HL-60 (cell line): ENCODE measurements around the gene SLC22A4.

Source experiments
- DNase-seq, 2 experiments: peaks; one replicate each; pipeline ENCODE4 v3.0.0-alpha.2; 2010 to 2020; ENCODE audit warnings: low read depth in 1 of 2, low spot score in 1 of 2
- H3K27ac ChIP-seq: fragments of 250-450 bp; sonication (Bioruptor Pico); replicated peaks from 2 replicates; pipeline ENCODE4 v1.5.1; 2020; ENCODE audit warnings: mild to moderate bottlenecking, moderate library complexity
- H3K27me3 ChIP-seq: fragments of 250-450 bp; sonication (Bioruptor Pico); 2 replicates; pipeline ENCODE4 v1.5.1; 2021; ENCODE audit warnings: mild to moderate bottlenecking, moderate library complexity; ENCODE audit not compliant: insufficient read depth, poor library complexity, severe bottlenecking
- H3K4me3 ChIP-seq: replicated peaks from 2 replicates; pipeline ENCODE4 v1.5.1; 2011; ENCODE audit warnings: mild to moderate bottlenecking, control low read depth, low read length; ENCODE audit not compliant: insufficient read depth
- GABPA ChIP-seq: IDR thresholded peaks from 2 replicates; pipeline ENCODE4 v1.6.1; 2012; ENCODE audit warnings: low read depth
- POLR2AphosphoS5 ChIP-seq: IDR thresholded peaks from 2 replicates; pipeline ENCODE4 v1.6.1; 2012; ENCODE audit warnings: low read depth
- SPI1 ChIP-seq: IDR thresholded peaks from 2 replicates; pipeline ENCODE4 v1.6.1; 2012; ENCODE audit warnings: low read depth, mild to moderate bottlenecking, borderline replicate concordance
- TF ChIP-seq, protein P1 (sequence below): IDR thresholded peaks from 2 replicates; pipeline ENCODE4 v1.6.1; 2012; ENCODE audit warnings: low read depth; ENCODE audit not compliant: insufficient replicate concordance
- TF ChIP-seq, protein P2 (sequence below): IDR thresholded peaks from one replicate; pipeline ENCODE4 v1.5.1; 2011; ENCODE audit warnings: low read length, control low read depth, inconsistent platforms; ENCODE audit not compliant: insufficient read depth

The SLC22A4 gene

GRCh38 chr5:132256086-132256782, 38.0 kb upstream of the SLC22A4 start:
- DNase-seq, result no peak

DNA sequence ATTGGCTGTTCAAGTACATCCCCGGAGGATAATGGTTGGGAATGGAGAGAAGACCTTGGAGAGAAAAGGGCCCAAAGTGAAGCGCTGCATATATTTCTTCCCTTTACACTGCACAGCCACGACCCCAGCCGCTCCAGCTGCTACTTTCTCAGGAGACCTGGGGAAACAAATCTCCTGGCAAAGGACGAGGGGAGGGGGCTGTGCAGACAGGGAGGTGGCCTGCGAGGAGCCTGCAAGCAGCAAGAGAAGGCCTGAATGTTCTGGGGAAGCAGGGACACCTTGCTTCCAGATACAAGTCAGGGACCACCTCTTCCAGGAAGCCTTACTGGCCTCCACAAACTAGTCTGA, 37.4 kb upstream of the SLC22A4 start:
- no peak for DNase-seq

More at GRCh38 chr5:132256086-132256782, 38.0 kb upstream of the SLC22A4 start:
- H3K27me3 ChIP-seq, result no peaks in the 10 kb centered on the region
- H3K4me3 ChIP-seq, result no peak overlapping the region
- H3K27ac ChIP-seq, result no peak overlapping the region
- TF ChIP-seq, protein P1, sequence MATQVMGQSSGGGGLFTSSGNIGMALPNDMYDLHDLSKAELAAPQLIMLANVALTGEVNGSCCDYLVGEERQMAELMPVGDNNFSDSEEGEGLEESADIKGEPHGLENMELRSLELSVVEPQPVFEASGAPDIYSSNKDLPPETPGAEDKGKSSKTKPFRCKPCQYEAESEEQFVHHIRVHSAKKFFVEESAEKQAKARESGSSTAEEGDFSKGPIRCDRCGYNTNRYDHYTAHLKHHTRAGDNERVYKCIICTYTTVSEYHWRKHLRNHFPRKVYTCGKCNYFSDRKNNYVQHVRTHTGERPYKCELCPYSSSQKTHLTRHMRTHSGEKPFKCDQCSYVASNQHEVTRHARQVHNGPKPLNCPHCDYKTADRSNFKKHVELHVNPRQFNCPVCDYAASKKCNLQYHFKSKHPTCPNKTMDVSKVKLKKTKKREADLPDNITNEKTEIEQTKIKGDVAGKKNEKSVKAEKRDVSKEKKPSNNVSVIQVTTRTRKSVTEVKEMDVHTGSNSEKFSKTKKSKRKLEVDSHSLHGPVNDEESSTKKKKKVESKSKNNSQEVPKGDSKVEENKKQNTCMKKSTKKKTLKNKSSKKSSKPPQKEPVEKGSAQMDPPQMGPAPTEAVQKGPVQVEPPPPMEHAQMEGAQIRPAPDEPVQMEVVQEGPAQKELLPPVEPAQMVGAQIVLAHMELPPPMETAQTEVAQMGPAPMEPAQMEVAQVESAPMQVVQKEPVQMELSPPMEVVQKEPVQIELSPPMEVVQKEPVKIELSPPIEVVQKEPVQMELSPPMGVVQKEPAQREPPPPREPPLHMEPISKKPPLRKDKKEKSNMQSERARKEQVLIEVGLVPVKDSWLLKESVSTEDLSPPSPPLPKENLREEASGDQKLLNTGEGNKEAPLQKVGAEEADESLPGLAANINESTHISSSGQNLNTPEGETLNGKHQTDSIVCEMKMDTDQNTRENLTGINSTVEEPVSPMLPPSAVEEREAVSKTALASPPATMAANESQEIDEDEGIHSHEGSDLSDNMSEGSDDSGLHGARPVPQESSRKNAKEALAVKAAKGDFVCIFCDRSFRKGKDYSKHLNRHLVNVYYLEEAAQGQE, result no peak
- TF ChIP-seq GABPA (no peak), POLR2AphosphoS5 (no peak), SPI1 (no peak)
- TF ChIP-seq, protein P2, sequence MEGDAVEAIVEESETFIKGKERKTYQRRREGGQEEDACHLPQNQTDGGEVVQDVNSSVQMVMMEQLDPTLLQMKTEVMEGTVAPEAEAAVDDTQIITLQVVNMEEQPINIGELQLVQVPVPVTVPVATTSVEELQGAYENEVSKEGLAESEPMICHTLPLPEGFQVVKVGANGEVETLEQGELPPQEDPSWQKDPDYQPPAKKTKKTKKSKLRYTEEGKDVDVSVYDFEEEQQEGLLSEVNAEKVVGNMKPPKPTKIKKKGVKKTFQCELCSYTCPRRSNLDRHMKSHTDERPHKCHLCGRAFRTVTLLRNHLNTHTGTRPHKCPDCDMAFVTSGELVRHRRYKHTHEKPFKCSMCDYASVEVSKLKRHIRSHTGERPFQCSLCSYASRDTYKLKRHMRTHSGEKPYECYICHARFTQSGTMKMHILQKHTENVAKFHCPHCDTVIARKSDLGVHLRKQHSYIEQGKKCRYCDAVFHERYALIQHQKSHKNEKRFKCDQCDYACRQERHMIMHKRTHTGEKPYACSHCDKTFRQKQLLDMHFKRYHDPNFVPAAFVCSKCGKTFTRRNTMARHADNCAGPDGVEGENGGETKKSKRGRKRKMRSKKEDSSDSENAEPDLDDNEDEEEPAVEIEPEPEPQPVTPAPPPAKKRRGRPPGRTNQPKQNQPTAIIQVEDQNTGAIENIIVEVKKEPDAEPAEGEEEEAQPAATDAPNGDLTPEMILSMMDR, result no peak

DNA sequence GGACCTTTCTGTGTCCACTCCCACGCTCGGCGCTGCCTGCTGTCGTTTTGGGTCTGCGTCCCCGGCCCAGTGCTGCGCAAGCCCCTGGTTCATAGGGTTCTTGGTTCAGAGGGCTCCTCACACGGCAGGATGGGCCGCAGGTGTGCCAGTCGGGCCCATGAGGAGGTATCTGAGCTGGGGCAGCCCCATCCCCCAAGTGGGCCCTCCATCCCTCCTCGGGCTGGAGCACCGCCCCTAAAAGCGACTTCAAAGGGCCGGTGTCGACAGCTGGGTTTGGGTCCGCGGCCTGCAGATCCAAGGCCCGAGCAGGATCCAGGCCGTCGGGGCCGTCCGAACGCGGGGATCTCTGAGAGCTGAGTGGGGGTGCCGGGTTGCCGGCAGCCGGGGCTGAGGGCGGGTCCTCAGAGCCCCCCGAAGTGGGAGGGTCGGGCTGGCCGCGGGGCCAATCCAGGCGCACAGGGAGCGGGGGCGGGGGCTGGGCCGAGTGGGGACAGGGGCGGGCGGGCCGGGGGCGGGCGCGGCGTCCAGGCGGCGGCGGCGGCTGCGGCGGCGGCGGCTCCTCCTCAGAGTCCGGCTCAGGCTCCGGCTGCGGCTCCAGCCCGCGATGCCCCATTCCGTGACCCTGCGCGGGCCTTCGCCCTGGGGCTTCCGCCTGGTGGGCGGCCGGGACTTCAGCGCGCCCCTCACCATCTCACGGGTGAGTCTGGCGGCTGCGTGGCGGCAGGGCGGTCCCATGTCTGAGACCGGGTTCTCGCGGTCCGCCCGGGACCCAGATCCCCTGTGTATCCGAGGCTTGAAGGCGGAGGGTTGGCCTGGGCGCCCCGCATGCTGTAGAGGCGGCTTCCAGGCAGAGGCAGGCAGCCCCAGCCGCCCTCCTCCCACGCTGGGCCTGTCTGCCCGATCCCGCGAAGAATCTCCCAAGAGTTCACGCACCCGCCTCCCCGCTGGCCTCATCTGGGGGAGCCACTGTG, 36.8 kb upstream of the SLC22A4 start, which contains the start of gene PDLIM4:
PDLIM4 (plus strand) TSS at position 566 of the 971 bp plus-strand sequence; CDS start at position 605, 39 bp downstream.
- no peak for DNase-seq
- TF ChIP-seq SPI1 (no peak), GABPA (no peak), POLR2AphosphoS5 (no peak)
- TF ChIP-seq, protein P1, result no peak
- TF ChIP-seq, protein P2, result no peak
- H3K27ac ChIP-seq, result no peak within 1 kb of the TSS
- H3K4me3 ChIP-seq, result no peak within 1 kb of the TSS
- no peaks in the 10 kb centered on the region for H3K27me3 ChIP-seq

More for the DNA sequence above, 37.4 kb upstream of the SLC22A4 start:
- H3K4me3 ChIP-seq, result no peak overlapping the region
- TF ChIP-seq GABPA, result no peak
- no peak for TF ChIP-seq SPI1
- H3K27me3 ChIP-seq, result no peaks in the 10 kb centered on the region
- no peak overlapping the region for H3K27ac ChIP-seq
